Subcutaneous adipose tissue (tissue), 4 donors: ENCODE results near the gene KRT77. TPM values are rescaled to one million over a fixed set of nuclear protein-coding genes. Genes with fewer than 3 reads are reported as not detected.

ENCODE experiments used
- total RNA-seq, 4 donors: library from RNA; depleted of rRNA; stranded (reverse); fragments of >200 nt; gene quantifications; one replicate each; pipeline ENCODE4 v1.1.0, GENCODE V29; 2016
- TF ChIP-seq, protein P1 (sequence below): fragments of 450-650 bp; IDR thresholded peaks from one replicate; pipeline ENCODE4 v1.5.1; 2016; ENCODE audit warnings: low read depth, mild to moderate bottlenecking, control low read depth, antibody characterized with exemption, moderate library complexity

KRT77 gene
- total RNA-seq, 4 donors from 2014 or later = 0.17 to 1.5 TPM; not detected in 2

DNA sequence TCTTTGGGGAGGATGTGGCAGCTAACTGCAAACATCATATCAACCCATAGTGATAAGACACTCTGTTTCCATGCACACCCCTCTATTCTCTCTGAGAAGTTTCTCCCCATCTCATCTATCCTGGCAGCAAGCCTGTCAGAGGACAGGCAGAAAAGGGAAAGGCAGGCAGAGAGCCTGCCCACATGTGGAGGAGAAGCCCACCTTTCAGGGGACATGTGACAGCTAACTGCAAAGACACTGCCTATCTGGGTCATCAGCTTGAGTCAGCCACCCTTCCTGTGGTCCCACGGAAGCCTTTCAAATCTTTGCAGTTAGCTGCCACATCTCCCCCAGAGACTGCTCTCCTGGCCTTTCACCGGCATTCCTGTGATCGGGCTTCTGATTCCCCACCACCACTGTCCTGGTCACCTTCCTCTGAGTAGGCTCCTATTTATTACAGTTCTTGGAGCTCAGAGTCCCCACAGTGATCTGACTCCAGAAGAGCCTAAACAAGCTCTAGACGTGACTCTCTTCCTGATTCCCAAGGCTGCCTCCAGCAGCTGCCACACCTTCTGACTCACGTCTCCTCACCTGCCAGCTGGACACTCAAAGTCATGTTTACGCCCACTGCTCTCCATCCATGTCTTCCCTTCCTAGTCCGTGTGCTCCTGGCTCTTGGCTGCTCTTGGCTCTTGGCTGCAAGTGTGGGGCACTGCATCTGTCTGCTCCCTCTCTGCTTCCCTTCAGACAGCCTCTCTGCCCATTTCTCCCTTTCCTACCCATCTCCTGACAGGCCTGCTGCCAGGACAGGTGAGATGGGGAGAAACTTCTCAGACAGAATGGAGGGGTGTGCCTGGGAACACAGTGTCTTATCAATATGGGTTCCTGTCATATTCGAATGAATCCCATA, 15.6 kb downstream of the KRT77 start:
- TF ChIP-seq, protein P1, sequence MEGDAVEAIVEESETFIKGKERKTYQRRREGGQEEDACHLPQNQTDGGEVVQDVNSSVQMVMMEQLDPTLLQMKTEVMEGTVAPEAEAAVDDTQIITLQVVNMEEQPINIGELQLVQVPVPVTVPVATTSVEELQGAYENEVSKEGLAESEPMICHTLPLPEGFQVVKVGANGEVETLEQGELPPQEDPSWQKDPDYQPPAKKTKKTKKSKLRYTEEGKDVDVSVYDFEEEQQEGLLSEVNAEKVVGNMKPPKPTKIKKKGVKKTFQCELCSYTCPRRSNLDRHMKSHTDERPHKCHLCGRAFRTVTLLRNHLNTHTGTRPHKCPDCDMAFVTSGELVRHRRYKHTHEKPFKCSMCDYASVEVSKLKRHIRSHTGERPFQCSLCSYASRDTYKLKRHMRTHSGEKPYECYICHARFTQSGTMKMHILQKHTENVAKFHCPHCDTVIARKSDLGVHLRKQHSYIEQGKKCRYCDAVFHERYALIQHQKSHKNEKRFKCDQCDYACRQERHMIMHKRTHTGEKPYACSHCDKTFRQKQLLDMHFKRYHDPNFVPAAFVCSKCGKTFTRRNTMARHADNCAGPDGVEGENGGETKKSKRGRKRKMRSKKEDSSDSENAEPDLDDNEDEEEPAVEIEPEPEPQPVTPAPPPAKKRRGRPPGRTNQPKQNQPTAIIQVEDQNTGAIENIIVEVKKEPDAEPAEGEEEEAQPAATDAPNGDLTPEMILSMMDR = no peak

DNA sequence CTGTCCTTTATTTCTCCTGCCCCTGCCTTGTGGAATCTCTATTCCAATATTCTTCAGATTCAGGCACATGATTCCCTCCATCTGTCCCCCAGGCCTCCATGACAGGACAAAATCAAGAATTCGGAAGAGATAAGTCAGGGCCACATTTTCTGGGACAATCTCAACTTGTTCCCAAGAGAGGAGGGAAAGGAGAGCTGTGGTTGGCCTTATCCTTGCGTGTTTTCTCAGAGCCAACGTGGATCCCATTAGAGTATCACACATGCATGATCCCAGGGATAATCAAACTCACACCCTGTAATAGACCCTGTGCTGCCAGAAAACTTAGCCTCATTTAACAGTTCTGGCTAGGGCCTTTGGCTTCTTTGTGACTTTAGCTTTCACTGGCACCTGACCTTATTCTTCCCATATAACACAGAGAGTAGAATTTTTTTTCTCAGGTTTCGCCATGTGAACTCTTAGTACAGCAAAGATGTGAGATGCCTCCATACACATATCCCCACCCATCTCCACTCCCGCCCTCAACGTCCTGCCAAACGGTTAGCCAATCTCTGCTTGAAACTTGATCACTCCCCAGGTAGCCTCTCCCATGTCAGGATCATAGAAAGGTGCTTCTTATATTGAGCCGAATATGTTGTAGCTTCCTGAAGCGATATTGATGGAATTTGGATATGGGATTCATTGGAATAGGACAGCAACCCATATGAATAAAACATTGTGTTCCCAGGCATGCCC, 16.4 kb downstream of the KRT77 start:
- TF ChIP-seq, protein P1 = no peak

DNA sequence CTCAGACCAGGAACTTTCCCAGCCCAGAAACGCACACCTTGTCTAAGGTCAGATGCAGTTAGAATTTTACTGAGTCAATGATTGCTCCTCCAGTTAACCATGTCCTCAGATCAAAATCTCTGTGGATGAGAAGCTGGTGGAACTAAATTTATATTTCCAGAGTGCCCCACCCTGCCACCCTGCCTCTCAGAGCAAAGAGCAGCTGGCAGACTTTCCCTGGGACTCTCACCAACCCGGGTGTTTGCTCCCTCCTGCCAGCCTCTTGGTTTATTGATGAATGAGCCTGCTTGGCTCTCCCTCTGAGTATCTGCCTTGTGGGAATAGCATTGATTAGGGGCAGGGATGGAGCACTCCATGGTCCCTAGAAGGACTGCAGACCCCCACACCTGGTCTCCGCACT, 17.3 kb downstream of the KRT77 start:
- TF ChIP-seq, protein P1 = no peak

DNA sequence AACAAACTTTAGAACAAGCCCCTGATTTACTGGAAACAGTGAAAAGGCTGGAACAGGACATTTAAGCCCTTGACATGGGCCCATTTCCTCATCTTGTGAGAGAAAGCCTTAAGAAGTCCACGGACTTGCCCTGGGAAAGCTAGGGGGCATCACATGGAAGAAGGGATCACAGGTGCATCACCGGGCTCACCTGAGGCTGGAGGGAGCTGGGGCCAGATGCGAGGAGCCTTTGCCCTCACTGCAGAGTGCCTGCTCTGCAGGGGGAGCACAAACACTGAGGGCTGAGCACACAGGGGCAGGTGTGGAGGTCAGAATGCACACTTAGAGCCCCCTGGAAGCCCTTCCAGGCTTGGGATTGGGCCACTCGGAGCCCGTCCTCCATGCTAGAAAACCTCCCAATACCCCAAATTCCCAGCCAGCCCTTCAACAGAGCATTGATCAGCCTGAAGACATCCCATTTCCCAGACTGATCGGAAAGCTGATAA, 17.9 kb downstream of the KRT77 start:
- TF ChIP-seq, protein P1 = no peak

DNA sequence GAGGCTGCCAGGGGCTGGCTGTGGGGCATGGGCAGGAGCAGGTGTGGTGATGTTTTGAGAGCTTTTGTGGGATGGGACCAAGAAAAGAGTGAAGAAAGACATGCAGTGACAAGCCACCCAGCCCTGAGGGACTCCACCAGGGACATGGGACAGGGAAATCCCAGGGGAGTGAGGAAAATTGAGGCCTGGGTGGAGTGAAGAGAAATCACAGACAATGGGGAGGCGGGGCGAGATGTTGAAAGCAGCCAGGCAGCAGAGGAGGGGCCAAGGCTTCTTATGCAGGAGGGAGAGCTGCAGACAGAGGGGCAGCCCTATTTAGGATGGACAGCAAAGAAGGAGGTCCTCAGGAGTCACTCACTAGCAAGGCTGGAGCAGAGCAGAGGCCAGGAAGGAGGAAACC, 18.9 kb downstream of the KRT77 start:
- TF ChIP-seq, protein P1 = no peak

DNA sequence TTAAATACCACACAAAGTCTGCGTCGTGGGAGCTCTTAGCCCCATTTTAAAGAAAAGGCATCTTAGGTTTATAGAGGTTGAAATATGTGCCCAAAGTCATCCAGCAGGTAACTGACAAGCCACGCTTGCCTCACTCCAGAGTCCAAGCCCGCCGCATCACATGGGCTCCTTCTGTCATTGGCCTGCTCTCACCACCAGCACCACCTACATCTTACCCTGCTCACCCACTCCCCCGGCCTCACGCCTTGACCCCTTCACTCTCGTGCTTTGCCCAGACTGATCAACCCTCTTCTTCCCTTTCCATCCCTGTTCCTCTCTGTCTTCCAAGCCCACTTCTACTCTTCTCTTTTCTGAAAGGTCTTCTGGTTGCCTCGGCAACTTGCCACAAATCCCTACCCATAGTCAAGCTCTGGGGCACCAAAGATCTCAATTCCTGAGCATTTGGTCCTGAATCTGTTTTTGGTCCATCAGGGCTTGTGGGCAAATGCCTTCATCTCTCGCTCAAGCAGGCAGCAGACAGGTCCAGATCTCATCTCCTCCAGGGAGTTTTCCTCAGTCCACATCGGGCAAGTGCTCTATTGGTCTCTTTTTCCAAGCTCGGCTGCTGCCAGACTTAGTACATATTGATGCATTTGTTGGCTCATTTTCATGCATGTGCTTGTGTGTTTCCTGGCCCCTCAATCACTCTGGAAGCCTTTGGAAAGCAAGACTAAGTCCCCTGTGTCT, 19.6 kb downstream of the KRT77 start:
- TF ChIP-seq, protein P1 = no peak
